Lung (tissue), 12 donors: ENCODE results near the gene PTPRT. TPM values are rescaled to one million over a fixed set of nuclear protein-coding genes. Genes with fewer than 3 reads are reported as not detected.

Experiments
- ATAC-seq: fragments of 200-7000 bp; cut with Tn5 transposase; one replicate; pipeline ENCODE4 v1.9.1; 2020; ENCODE audit warnings: moderate number of reproducible peaks; ENCODE audit not compliant: insufficient read depth, low FRiP score
- DNase-seq, 3 donors: peaks; one replicate each; pipeline ENCODE4 v3.0.0-alpha.2; 2013 to 2017
- H3K27ac ChIP-seq, 2 donors: one replicate each; pipeline ENCODE4 v1.5.1; 2013; ENCODE audit warnings: mild to moderate bottlenecking in 2 of 2, moderate library complexity in 2 of 2, control low read depth in 1 of 2, inconsistent platforms in 1 of 2, low read depth in 1 of 2, low read length in 1 of 2
- H3K27me3 ChIP-seq, 3 donors: one replicate each; pipeline ENCODE4 v1.5.1; 2013; ENCODE audit warnings: low read length in 2 of 3; ENCODE audit not compliant: control insufficient read depth in 3 of 3, insufficient read depth in 3 of 3
- H3K36me3 ChIP-seq, 4 donors: one replicate each; pipeline ENCODE4 v1.5.1; 2013; ENCODE audit warnings: low read length in 4 of 4, mild to moderate bottlenecking in 1 of 4, moderate library complexity in 1 of 4; ENCODE audit not compliant: control insufficient read depth in 4 of 4, insufficient read depth in 4 of 4
- H3K4me1 ChIP-seq, 5 donors: one replicate each; pipeline ENCODE4 v1.5.1; 2013; ENCODE audit warnings: low read length in 5 of 5, mild to moderate bottlenecking in 2 of 5, moderate library complexity in 1 of 5; ENCODE audit not compliant: control insufficient read depth in 5 of 5, insufficient read depth in 5 of 5
- H3K4me3 ChIP-seq: one replicate; pipeline ENCODE4 v1.5.1; 2013; ENCODE audit warnings: mild to moderate bottlenecking, control low read depth, moderate library complexity
- H3K9ac ChIP-seq, 2 donors: one replicate each; pipeline ENCODE4 v1.5.1; 2013; ENCODE audit warnings: low read length in 2 of 2, control low read depth in 1 of 2; ENCODE audit not compliant: insufficient read depth in 1 of 2
- H3K9me3 ChIP-seq, 4 donors: one replicate each; pipeline ENCODE4 v1.5.1; 2013; ENCODE audit warnings: low read length in 3 of 4, mild to moderate bottlenecking in 1 of 4, moderate library complexity in 1 of 4; ENCODE audit not compliant: control insufficient read depth in 4 of 4, insufficient read depth in 3 of 4
- WGBS, 2 donors: extraction: QIAGEN DNeasy Blood & Tissue Kit; methylation state at CpG; one replicate each; pipeline ENCODE4 v1.1.7; 2013; 5-methylcytosine and 5-hydroxymethylcytosine counted together
- polyA plus RNA-seq, 2 donors: library from polyadenylated mRNA; stranded (reverse); fragments of 200-250 nt; gene quantifications; one replicate each; pipeline ENCODE4 v1.2.1, GENCODE V29; 2013
- total RNA-seq, 2 donors: library from RNA; depleted of rRNA in 1 of 2; stranded (reverse); fragments of >200 nt in 1 of 2; gene quantifications; one replicate each; pipeline ENCODE4 v1.2.1, GENCODE V29; 2014 to 2021
- TF ChIP-seq, protein P1 (sequence below): IDR thresholded peaks from 2 replicates; pipeline ENCODE4 v1.5.1; 2012; ENCODE audit warnings: mild to moderate bottlenecking; ENCODE audit errors: control extremely low read depth, extremely low read depth
- donor health status: control.
- donor health status: control.
- donor health status: Bipolar disorder and iron deficiency.
- donor health status: healthy.
- donor health status: DM: yes; HTN: yes; CAD: no.

PTPRT gene
- total and polyA plus RNA-seq, 4 donors = 0.37 to 13.8 (median 6.1) TPM

DNA sequence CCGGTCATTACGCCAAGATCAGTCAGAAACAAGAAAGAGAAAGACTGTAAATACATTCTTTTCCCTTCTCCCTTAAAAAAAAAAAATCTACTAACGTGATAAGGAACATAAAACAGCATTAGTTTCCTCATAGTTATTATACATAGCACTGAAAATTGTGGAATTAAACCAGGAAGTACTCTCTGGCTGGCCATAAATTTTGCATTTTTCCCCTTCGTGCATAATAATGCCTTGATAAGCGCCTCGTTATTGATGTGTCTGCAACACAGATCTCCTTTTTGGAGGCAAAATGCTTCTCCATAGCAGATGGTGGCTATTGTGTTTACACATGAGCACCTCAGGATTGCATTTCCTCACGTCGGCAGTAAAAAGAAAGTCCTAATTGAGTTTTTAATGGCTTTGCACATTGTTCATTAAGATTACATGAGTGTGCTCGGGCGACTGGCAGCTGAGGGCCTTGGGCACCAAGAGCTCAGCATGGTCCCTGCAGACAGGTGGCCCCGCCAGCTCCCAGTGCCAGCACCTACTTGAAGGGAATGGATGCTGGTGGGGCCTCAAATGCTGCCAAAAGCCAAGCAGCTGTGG, 394.5 kb downstream of the PTPRT start:
- Histone ChIP-seq H3K9ac (no peak overlapping the region), H3K9me3 (no peaks in the 10 kb centered on the region), H3K4me1 (peaks cover 0 to 4% (median 3%) of the 10 kb centered on the region in 5 donors), H3K27me3 (peaks cover 0 to 4% (median 0%) of the 10 kb centered on the region in 3 donors), H3K36me3 (no peaks in the 10 kb centered on the region), H3K4me3 (no peak overlapping the region), H3K27ac (no peak overlapping the region)
- no peak for ATAC-seq
- TF ChIP-seq, protein P1, sequence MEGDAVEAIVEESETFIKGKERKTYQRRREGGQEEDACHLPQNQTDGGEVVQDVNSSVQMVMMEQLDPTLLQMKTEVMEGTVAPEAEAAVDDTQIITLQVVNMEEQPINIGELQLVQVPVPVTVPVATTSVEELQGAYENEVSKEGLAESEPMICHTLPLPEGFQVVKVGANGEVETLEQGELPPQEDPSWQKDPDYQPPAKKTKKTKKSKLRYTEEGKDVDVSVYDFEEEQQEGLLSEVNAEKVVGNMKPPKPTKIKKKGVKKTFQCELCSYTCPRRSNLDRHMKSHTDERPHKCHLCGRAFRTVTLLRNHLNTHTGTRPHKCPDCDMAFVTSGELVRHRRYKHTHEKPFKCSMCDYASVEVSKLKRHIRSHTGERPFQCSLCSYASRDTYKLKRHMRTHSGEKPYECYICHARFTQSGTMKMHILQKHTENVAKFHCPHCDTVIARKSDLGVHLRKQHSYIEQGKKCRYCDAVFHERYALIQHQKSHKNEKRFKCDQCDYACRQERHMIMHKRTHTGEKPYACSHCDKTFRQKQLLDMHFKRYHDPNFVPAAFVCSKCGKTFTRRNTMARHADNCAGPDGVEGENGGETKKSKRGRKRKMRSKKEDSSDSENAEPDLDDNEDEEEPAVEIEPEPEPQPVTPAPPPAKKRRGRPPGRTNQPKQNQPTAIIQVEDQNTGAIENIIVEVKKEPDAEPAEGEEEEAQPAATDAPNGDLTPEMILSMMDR = no peak
- peak in 2 of 3 donors; percentile 24 to 58 for DNase-seq
- WGBS, 2 donors = 70 to 79% methylated on average over 11 of the region's 11 CpGs

DNA sequence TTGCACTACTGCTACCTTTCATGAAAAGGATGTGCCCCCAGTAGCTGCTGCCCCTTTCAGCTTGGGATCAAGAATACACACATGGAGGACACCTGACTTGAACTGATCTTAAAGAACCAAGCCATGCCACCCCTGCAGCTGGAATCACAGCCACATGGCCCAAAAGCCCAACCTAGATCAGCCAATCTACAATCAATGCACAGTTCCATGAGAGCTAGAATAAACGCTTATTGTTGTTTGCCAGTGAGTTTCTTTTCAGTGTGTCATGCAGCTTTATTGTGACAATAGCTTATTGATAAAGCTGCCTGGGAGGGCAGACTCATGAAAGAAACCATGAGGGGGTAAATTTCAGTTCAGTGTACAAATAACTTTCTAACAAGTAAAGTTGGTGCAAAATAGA, 397.7 kb downstream of the PTPRT start:
- no peak for DNase-seq
- H3K4me1 ChIP-seq = peaks cover 0 to 4% (median 4%) of the 10 kb centered on the region in 5 donors
- H3K9me3 ChIP-seq = no peaks in the 10 kb centered on the region
- WGBS, 2 donors = 98 to 100% methylated on average over 1 of the region's 1 CpG
- TF ChIP-seq, protein P1 = no peak
- no peaks in the 10 kb centered on the region for H3K27me3 ChIP-seq
- H3K27ac ChIP-seq = no peak overlapping the region
- H3K4me3 ChIP-seq = no peak overlapping the region
- no peak overlapping the region for H3K9ac ChIP-seq
- no peaks in the 10 kb centered on the region for H3K36me3 ChIP-seq
- no peak for ATAC-seq

DNA sequence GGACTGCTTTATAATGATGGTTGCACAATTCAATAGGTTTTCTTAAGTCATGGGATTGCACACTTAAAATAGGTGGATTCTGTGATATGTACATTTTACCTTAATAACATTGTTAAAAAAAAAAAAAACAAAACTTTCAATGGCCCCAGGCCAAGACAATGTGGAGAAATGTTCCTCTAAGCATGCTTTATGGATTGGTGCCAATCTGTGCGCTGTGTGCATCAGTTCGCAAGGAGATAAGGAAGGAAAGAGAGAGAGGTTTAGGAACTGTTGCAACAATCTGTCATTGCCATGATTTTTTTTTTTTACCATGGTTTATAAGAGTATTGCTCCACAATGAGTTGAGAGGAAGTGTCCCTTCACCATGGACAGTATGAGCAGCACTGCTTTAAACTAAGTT, 399.6 kb downstream of the PTPRT start:
- H3K9ac ChIP-seq = no peak overlapping the region
- peak in 2 of 3 donors; percentile 24 to 45 for DNase-seq
- TF ChIP-seq, protein P1 = no peak

DNA sequence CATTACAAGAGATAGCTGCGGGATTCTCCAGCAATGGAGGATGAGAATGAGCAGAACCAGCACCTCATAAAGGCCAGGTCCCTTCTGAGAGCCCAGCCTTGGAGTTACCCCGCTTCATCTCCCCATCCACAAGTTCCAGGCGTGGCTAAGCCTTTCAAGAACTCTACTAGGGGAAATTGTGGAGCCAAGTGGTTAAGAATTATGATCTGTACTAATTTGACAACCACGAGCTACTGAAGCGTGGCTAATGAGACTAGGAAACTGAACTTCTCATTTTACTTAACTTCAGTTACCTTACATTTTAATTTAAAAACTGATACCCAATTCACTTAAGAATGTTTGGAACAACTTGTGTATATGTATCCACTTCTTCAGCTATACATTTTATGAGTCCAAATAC, 401.0 kb downstream of the PTPRT start:
- H3K9ac ChIP-seq = no peak overlapping the region
- 62 to 69% methylated on average over 5 of the region's 5 CpGs for WGBS, 2 donors
- DNase-seq (no peak), ATAC-seq (no peak)
- no peaks in the 10 kb centered on the region for H3K36me3 ChIP-seq
- H3K4me1 ChIP-seq = peaks cover 0 to 4% (median 4%) of the 10 kb centered on the region in 5 donors
- no peak overlapping the region for H3K27ac ChIP-seq
- H3K27me3 ChIP-seq = peaks cover 0 to 3% (median 0%) of the 10 kb centered on the region in 3 donors
- TF ChIP-seq, protein P1 = no peak
- no peak overlapping the region for H3K4me3 ChIP-seq
- no peaks in the 10 kb centered on the region for H3K9me3 ChIP-seq

More for the DNA sequence above, 399.6 kb downstream of the PTPRT start:
- Histone ChIP-seq H3K4me1 (peaks cover 0 to 4% (median 4%) of the 10 kb centered on the region in 5 donors), H3K27ac (no peak overlapping the region), H3K9me3 (no peaks in the 10 kb centered on the region), H3K27me3 (peaks cover 0 to 3% (median 0%) of the 10 kb centered on the region in 3 donors), H3K4me3 (no peak overlapping the region), H3K36me3 (no peaks in the 10 kb centered on the region)
- WGBS, 2 donors = 21% methylated on average over 2 of the region's 2 CpGs
- ATAC-seq = no peak
